Measurements from ENCODE around the gene PCGF5. TPM values are rescaled to one million over a fixed set of nuclear protein-coding genes. Genes with fewer than 3 reads are reported as not detected.

PCGF5 gene
- total and polyA plus RNA-seq, 10 of the 15 experiments (the other 5 are each of a cell fraction or from before 2014, with no cell fraction given), result 33.2 to 79.7 (median 50.7) TPM

DNA sequence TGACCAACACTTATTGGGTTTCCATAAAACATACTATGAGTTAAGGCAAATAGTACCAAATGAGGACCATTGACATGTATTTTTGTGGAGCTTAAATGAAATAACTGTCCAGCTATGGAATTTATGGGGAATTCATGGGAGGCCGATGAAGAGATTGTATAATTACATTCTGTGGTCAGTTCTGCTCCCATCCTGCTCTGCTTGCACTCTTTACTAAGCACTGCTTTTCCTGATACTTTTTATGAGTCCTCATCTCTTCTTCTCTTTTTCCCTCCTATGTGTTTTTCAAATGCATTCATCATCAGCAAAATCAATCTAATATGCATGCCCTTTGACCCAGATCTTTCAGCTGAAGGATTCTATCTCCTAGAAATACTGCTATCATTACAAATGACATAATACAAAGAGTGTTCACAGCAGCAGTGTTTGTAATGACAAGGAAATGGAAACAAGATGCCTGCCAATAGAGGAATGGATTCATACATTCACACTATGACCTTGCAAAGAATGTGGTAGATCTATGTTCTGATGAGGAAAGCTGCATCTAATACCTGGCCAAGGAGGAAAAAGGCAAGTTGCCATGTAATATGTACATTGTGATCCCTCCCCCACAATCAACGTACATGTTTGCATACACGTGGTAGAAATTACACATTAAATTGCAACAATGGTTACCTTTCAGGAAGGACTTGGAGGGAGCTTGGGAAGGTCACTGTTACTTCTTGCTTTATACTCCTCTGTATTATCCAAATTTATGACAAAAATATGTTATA lies 73.9 kb downstream of the PCGF5 start:
- Histone ChIP-seq H4K20me1 (ENCODE audit: control insufficient read depth, insufficient read depth) (no peaks in the 10 kb centered on the region), H3K36me3 (ENCODE audit: control insufficient read depth in 2 of 2, insufficient read depth in 2 of 2, low read length in 1 of 2) (no peaks in the 10 kb centered on the region), H3K9ac (ENCODE audit: control insufficient read depth, insufficient read depth, low read length) (no peak overlapping the region), H3K27ac (ENCODE audit: control insufficient read depth, insufficient read depth) (no peak overlapping the region), H3K79me2 (ENCODE audit: control insufficient read depth, insufficient read depth, low read length) (no peaks in the 10 kb centered on the region), H3K9me3 (replicated peaks; ENCODE audit: control insufficient read depth, insufficient read depth, low read length) (no peaks in the 10 kb centered on the region), H3K4me3 (no peak overlapping the region), H3K4me1 (ENCODE audit: control insufficient read depth, insufficient read depth, low read length) (peaks cover 5% of the 10 kb centered on the region; the same call in 1 of the 2 replicates), H3K4me2 (ENCODE audit: control insufficient read depth, insufficient read depth) (no peak overlapping the region), H3K27me3 (replicated peaks in 1 of 2; ENCODE audit: control insufficient read depth in 2 of 2, insufficient read depth in 2 of 2, low read length in 1 of 2) (no peaks in the 10 kb centered on the region), H2AFZ (ENCODE audit: control insufficient read depth, low read depth, low read length) (no peak overlapping the region)
- ChIA-PET CTCF (interaction anchor here (1.0 to 5.5 kb wide), 4 partner anchors 14 to 383 kb away, joined by 3 to 35 read pairs (median 18); no protein-coding TSS in a partner anchor), POLR2A (no interaction called here), RAD21 (ENCODE audit: unreplicated experiment) (interaction anchor here (0.7 to 1.5 kb wide), 2 partner anchors 44 to 382 kb away, joined by 3 to 9 read pairs; no protein-coding TSS in a partner anchor), SMC1A (ENCODE audit: uncharacterized antibody, unreplicated experiment) (interaction anchor here (1.1 to 2.2 kb wide), 5 partner anchors 10 to 393 kb away, joined by 3 to 5 read pairs (median 3); no protein-coding TSS in a partner anchor)
- WGBS (ENCODE audit: insufficient coverage, insufficient replicate concordance, low lambda C conversion rate, missing lambda C conversion rate), result 15% methylated on average over 3 of the region's 3 CpGs
- BruUV-seq (replicated peaks), result no TSS peak
- FAIRE-seq (no peak), DNase-seq (ENCODE audit: low read depth, low spot score) (no peak), ATAC-seq (no peak)
- intact Hi-C loops (cut with micrococcal nuclease; ENCODE audit: unreplicated experiment) (no loop called here), in situ Hi-C loops (cut with MboI) (no loop called here)
- TF ChIP-seq GABPA (IDR thresholded peaks at IDR 0.05; ENCODE audit: low read depth), result no peak
- TF ChIP-seq MAX (IDR thresholded peaks at IDR 0.05; ENCODE audit: low read depth, low read length), result no peak
- TF ChIP-seq FOXM1 (IDR thresholded peaks at IDR 0.05; ENCODE audit: low read depth, low read length), result no peak
- TF ChIP-seq IKZF2 (IDR thresholded peaks at IDR 0.05), result no peak
- no peak for TF ChIP-seq HDGF (IDR thresholded peaks at IDR 0.05)
- TF ChIP-seq MYB (IDR thresholded peaks at IDR 0.05; ENCODE audit: borderline replicate concordance, low read depth, low read length), result no peak
- TF ChIP-seq, protein P1, sequence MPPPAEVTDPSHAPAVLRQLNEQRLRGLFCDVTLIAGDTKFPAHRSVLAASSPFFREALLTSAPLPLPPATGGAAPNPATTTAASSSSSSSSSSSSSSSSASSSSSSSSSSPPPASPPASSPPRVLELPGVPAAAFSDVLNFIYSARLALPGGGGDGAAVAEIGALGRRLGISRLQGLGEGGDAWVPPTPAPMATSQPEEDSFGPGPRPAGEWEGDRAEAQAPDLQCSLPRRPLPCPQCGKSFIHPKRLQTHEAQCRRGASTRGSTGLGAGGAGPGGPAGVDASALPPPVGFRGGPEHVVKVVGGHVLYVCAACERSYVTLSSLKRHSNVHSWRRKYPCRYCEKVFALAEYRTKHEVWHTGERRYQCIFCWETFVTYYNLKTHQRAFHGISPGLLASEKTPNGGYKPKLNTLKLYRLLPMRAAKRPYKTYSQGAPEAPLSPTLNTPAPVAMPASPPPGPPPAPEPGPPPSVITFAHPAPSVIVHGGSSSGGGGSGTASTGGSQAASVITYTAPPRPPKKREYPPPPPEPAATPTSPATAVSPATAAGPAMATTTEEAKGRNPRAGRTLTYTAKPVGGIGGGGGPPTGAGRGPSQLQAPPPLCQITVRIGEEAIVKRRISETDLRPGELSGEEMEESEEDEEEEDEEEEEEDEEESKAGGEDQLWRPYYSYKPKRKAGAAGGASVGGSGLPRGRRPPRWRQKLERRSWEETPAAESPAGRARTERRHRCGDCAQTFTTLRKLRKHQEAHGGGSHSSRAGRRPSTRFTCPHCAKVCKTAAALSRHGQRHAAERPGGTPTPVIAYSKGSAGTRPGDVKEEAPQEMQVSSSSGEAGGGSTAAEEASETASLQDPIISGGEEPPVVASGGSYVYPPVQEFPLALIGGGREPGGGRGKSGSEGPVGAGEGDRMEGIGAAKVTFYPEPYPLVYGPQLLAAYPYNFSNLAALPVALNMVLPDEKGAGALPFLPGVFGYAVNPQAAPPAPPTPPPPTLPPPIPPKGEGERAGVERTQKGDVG (CRISPR knock-in tag; IDR thresholded peaks at IDR 0.05), result no peak
- TF ChIP-seq NKRF (conservative IDR thresholded peaks at IDR 0.05), result no peak
- no peak for TF ChIP-seq NFYA (IDR thresholded peaks at IDR 0.05; ENCODE audit: borderline replicate concordance, low read depth, low read length)
- TF ChIP-seq NRF1 (conservative IDR thresholded peaks at IDR 0.05; ENCODE audit: low read depth, low read length), result no peak
- TF ChIP-seq TCF7 (IDR thresholded peaks at IDR 0.05; ENCODE audit: borderline replicate concordance), result no peak
- TF ChIP-seq LARP7 (IDR thresholded peaks at IDR 0.05), result no peak
- TF ChIP-seq, protein P2, sequence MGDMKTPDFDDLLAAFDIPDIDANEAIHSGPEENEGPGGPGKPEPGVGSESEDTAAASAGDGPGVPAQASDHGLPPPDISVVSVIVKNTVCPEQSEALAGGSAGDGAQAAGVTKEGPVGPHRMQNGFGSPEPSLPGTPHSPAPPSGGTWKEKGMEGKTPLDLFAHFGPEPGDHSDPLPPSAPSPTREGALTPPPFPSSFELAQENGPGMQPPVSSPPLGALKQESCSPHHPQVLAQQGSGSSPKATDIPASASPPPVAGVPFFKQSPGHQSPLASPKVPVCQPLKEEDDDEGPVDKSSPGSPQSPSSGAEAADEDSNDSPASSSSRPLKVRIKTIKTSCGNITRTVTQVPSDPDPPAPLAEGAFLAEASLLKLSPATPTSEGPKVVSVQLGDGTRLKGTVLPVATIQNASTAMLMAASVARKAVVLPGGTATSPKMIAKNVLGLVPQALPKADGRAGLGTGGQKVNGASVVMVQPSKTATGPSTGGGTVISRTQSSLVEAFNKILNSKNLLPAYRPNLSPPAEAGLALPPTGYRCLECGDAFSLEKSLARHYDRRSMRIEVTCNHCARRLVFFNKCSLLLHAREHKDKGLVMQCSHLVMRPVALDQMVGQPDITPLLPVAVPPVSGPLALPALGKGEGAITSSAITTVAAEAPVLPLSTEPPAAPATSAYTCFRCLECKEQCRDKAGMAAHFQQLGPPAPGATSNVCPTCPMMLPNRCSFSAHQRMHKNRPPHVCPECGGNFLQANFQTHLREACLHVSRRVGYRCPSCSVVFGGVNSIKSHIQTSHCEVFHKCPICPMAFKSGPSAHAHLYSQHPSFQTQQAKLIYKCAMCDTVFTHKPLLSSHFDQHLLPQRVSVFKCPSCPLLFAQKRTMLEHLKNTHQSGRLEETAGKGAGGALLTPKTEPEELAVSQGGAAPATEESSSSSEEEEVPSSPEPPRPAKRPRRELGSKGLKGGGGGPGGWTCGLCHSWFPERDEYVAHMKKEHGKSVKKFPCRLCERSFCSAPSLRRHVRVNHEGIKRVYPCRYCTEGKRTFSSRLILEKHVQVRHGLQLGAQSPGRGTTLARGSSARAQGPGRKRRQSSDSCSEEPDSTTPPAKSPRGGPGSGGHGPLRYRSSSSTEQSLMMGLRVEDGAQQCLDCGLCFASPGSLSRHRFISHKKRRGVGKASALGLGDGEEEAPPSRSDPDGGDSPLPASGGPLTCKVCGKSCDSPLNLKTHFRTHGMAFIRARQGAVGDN (IDR thresholded peaks at IDR 0.05), result no peak

Measured in GM12878 (cell line).